Fibroblast of villous mesenchyme (primary cell): ENCODE measurements around the gene COG3. TPM values are rescaled to one million over a fixed set of nuclear protein-coding genes. Genes with fewer than 3 reads are reported as not detected.

Experiments
- DNase-seq: peaks from one replicate; pipeline ENCODE4 v3.0.0-alpha.2; 2010; ENCODE audit warnings: low read depth
- H3K4me3 ChIP-seq: 2 replicates; pipeline ENCODE4 v1.5.1; 2011; ENCODE audit warnings: low read depth, mild to moderate bottlenecking, low read length
- total RNA-seq: library from RNA; depleted of rRNA; stranded (reverse); fragments of >200 nt; gene quantifications from 2 replicates; pipeline ENCODE4 v1.2.3, GENCODE V29; 2012
- TF ChIP-seq, protein P1 (sequence below): IDR thresholded peaks from 2 replicates; pipeline ENCODE4 v1.5.1; 2012; ENCODE audit warnings: low read depth, mild to moderate bottlenecking, low read length; ENCODE audit not compliant: insufficient read depth

COG3 gene
- total RNA-seq, 1 donor, result 41.0 TPM

DNA sequence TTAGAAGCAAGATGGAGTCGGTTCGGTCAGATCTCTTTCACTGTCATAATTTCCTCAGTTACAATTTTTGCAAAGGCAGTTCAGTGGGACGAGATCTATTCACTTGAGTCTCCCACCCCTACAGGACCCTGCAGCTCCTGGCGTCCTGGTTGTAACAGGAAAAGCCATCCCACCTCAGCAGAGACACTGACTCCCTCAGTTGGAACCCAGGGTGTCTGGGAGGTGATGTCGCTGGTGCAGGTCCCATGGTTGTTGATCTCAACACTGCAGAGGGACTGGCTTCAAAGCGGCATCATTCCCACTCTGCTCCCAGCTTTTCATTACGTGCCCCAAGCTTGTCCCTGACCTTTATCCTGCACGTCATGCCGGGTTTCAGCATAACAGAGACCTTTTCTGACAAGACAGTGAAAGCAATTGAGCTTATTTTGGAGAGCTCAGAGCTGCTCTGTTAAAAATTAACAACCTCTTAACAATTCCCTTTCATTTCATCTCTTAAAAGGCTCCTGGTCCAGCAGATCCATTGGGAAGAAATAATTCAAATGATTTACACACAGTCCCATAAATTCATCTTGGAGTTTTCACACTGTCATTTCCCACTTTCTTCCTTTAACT is 17.6 kb upstream of the COG3 start:
- no peak overlapping the region for H3K4me3 ChIP-seq
- DNase-seq, result no peak
- TF ChIP-seq, protein P1, sequence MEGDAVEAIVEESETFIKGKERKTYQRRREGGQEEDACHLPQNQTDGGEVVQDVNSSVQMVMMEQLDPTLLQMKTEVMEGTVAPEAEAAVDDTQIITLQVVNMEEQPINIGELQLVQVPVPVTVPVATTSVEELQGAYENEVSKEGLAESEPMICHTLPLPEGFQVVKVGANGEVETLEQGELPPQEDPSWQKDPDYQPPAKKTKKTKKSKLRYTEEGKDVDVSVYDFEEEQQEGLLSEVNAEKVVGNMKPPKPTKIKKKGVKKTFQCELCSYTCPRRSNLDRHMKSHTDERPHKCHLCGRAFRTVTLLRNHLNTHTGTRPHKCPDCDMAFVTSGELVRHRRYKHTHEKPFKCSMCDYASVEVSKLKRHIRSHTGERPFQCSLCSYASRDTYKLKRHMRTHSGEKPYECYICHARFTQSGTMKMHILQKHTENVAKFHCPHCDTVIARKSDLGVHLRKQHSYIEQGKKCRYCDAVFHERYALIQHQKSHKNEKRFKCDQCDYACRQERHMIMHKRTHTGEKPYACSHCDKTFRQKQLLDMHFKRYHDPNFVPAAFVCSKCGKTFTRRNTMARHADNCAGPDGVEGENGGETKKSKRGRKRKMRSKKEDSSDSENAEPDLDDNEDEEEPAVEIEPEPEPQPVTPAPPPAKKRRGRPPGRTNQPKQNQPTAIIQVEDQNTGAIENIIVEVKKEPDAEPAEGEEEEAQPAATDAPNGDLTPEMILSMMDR, result no peak

DNA sequence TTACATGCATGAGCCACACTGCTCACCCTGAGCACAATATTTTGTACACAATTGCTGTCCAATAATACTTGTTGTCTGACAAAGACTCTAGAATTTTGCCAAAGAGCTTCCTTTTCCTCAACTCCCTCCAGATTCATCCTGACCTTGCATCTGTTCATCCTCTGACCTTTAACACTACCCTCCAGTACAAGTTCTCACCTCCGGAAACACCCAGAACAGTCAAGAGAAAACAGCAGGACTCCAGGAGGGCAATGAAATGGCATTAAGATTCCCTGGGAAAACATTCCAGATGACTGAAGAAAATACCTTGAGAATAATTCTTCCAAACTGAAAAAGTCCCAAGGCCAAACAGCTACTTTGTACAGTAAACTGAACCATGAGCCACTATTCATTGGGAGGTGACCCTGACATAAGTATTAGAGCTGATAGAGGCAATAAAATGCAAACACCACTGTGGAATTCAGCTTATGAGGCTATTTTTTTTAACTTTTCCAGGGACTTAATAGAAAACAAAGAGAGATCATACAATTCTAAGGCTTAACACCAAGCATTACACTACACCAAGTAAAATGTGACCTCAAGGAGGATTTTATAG is 15.7 kb upstream of the COG3 start:
- no peak for DNase-seq
- TF ChIP-seq, protein P1, result no peak
- H3K4me3 ChIP-seq, result no peak overlapping the region

DNA sequence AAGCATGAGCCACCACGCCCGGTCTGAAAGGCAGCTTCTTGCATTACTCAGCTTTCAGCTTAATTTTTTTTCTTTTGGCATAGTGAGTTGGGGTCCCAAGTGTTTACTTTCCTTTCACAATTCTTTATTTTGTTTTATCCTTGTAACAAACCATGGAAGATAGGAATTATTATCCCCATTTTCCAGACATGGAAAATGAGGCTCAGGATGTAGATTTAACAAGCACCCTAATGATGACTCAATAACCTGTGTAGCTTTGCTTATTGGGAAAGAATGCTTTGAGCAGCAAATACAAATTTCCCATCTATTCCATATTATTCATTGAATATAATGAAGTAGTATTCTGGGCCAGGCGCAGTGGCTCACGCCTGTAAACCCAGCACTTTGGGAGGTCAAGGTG is 13.5 kb upstream of the COG3 start:
- TF ChIP-seq, protein P1, result no peak
- DNase-seq, result no peak
- no peak overlapping the region for H3K4me3 ChIP-seq

DNA sequence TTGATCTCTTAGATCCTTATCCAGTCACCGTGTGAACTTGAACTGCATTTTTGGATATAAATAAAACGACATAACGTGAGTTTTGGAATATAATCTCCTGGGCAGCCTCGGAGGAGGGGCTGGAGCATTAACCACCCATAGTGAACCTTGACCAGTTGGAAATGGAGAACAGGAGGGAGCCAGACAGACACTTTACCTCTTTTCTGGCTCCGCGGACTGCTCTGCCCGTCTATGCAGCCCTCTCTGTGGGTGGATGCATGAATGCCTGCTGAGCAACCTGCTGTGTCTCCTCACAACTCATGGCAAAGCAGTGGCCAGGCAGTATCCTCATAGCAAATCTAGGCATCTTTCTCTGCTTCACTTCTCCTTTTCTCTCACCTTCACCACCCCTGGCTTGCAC is 10.5 kb upstream of the COG3 start:
- no peak overlapping the region for H3K4me3 ChIP-seq
- TF ChIP-seq, protein P1, result no peak
- no peak for DNase-seq

DNA sequence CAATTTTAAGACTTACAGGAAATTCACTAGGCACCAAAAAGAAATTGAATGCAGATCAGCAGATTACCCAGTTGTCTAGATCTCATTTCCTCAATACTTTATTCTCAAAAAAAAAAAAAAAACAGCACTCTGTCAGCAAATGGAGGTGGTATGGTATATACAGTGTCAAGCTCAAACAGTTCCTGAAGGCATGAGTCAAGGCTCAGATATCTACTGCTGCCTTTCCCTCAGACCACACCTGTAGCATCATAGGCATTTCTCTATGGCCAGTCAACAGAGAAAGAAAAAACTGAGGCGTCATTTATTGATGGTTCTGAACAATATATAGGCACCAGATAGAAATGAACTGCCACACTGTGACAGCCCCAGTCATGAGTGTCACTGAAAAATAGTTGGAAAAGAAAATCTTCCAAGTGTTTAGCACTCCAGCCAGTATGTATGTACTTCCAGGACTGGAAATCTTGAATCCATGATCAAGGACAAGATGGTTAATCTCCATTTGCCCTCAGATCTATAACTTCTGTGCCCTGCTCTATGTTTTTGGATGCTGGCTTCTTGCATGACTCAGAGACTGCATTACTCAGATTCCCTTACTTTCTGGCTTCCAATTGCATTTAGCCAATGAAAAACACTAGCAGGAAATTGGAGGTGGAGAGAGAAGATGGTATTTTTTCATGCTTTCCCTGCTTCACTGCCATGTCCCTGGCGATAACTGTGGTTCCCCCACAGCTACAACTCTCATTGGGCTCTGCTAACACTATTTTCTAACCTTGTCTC is 8.4 kb upstream of the COG3 start:
- TF ChIP-seq, protein P1, result no peak
- H3K4me3 ChIP-seq, result no peak overlapping the region
- no peak for DNase-seq

DNA sequence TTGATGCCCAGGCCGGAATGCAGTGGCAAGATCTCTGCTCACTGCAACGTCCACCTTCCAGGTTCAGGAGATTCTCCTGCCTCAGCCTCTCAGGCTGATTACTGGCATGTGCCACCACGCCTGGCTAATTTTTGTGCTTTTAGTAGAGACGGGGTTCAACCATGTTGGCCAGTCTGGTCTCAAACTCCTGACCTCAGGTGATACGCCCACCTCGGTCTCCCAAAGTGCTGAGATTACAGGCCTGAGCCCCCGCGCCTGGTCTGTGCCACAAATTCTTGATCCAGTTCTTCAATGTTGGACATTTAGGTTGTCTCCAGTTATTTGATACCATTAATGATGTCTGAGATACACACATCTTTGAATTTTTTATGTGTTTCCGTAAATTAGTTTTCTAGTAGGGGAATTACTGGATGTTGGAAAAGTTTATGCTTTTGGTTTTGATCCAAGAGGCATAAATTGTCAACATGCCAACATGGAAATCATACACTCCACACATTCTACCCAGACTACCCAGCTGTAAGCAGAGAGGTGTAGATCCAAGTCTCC is 525 bp upstream of the COG3 start:
- TF ChIP-seq, protein P1, result no peak
- no peak for DNase-seq
- peak overlapping the region; percentile 97 for H3K4me3 ChIP-seq
